LoVo (cell line): ENCODE results near the gene KCND2.
"Not testable (repeated sequence)": the region's sequence is repeated elsewhere in the genome, so short reads cannot be mapped to it uniquely, and the experiment has no call there.

Experiments used
- DNase-seq: peaks from one replicate; pipeline ENCODE4 v3.0.0-alpha.2; 2016; ENCODE audit warnings: low spot score

The KCND2 gene

DNA sequence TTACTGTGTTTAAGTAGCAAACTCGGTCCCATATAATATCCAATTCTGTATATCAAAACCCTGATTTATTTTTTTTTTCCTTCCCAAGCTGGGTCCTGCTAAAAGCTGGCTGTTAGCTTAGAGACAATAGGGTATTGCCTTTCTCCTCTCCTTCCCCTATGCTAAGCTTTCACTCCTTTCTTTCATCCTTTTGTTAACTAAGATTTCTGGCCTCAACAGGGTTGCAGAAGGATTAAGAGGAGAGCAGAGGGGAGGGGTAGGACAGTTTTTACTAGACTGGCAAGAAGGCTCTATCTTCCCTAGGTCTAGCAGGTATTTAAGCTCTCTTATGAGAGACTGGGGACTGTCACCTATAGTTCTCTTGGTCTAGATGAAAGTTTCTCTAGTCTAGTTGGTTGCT, 229.2 kb downstream of the KCND2 start:
- no peak for DNase-seq

DNA sequence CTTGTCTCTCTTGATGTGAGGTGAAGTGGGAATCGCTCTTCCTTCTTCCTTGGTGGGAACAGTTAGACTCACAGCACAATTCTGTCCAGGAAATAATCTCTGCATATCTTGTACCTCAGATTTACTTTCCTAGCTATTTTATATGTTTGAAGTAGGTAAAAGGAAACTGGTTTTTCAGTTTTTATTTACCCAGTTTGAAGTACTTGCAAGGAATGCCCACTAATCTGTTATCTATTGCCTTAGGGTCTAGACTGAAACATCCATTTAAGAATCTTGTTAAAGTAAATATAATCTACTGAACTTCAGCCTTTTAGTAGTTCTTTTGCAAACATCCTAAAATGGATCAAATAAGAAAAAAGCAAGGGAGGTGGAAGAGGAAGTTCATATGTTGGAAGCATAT, 229.8 kb downstream of the KCND2 start:
- DNase-seq: no peak

DNA sequence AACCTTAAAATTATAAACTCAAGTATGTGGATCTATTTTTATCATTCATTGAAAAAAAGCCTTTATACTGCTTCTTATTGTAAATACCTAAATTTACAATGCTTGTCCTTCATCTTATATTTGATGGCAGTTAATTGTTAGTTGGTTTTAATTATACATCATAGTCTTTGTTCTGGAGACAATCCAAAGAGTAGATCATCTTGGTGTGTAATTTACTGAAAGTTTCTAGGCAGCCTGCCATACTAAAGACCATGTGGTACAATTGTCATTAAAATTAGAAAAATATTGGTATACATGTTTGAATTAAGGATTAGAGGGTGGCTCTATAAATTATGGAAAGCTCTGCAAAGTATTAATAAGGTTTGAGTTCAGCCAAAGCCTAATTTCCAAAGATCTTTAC, 231.4 kb downstream of the KCND2 start:
- no peak for DNase-seq

DNA sequence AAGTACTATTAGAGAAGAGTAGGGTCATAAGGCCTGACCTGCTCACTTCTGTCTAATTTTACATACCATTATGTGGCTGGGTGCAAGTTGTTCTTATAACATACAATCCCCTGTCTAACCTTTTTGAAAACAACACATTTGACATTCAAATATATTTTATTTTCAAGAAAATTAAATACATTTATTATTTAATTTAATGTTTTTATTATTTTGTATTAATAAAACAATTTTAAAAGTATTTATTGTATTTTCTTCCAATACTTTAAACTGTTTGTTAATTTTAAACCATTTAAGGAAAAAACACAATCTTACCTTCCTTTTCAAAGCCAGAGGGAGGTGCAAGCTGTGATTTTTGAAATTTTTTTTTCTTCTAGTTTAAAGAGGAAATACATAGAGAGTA, 232.8 kb downstream of the KCND2 start:
- DNase-seq: no peak

DNA sequence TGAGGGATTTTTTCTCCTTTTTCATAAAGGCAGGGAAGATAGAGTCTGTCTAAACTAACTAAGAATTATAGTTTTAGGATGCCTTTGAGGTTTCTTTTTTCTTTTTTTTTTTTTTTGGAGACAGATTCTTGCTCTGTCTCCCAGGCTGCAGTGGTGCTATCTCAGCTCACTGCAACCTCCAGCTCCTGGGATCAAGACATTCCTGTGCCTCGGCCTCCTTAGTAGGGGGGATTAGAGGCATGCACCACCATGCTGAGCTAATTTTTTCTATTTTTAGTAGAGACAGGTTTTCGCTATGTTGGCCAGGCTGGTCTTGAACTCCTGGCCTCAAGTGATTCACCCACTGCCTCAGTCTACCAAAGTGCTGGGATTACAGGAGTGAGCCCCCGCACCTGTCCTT, 239.7 kb downstream of the KCND2 start:
- DNase-seq: no peak

DNA sequence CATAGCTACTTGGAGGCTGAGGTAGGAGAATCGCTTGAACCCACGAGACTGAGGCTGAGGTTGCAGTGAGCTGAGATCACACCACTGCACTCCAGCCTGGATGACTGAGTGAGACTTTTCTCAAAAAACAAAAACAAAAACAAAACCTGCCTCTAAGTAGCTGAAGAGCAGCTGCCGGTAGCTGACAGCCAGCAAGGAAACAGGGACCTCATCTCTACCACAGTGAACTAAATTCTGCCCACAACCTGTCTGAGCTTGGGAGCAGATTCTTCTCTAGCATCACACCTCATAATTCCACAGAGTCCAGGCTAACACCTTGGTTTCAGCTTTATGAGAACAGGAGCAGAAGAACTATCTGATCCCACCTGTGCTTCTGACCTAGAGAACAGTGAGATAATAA, 246.2 kb downstream of the KCND2 start:
- no peak for DNase-seq

DNA sequence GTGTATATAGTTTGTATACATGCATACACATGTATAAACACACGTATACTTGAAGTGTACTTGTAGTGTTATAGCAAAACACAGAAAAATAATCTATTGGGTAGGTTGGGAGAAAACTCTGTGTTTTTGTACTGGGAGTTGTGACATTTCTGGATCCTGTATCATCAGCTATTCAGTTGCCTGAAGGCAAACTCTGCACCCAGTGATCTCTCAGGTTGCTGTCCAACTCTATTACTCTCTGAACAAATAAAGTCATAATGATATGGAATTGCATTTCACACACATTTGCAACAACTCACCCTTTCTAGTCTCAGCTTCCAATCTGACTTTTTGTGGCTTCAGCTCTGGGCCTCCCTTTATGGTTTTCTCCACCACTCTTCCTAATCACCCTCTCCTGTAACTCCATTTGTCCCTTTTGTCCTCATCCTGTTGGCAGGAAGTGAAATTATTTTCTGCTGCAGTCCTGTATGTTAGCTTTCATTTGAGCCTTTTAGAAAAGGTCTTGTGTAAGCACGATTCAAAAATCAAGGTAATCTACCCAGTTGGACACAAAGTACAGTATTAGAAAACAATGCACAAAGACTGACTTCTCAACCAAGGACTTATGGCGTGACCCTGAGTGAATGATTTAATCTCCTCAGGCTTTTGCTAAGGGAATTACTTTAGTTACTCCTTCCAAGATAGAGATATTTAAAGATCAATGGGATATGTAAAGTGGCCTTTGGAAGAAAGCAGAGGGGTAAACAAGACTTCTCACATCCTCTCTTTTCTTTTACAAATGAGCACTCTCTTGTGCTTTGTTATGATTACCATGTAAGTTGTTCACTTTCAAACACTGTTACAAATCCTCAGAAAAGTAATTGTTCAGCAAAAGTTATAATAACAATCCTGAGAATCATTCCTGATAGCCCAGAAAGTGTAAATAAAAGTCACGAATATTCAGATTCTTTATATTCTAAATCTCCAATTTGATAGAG, 249.1 kb downstream of the KCND2 start:
- no peak for DNase-seq

DNA sequence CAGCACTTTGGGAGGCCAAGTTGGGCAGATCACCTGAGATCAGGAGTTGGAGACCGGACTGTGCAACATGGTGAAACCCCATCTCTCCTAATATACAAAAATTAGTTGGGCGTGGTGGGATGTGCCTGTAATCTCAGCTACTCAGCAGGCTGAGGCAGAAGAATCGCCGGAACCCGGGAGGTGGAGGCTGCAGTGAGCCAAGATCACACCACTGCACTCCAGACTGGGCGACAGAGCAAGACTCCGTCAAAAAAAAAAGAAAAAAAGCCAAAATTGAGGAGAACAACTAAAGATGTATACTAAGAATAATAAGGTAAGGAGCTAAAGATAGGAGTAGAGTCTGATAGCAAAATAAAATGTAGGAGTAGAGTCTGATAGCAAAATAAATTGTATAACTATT, 251.0 kb downstream of the KCND2 start:
- no peak for DNase-seq

DNA sequence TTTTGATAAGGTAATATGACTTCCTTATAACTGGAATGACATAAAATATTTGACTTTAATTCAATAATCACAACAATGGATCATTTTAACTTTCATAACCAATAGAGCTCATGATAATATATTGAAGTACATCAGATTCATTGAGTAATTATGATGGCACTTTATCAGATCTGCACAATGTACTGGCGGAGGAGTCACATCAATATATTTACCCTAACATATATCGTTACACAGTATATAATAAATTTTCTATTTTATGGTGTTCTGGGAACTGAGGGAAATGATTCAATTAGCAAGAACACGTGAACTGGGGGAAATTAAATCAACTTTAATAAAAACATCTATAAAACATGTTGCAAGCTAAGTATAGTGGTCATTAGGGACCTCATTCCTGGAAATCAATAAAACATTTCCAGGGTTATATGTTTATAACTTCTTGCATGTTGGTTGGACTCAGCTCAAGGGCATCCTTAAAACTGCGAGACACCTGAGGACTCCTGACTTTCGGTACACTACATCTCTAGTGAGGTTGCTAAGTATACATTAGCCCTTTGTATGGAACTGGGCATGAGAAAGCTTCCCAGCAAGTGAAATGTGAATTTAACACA, 254.0 kb downstream of the KCND2 start:
- DNase-seq: no peak

DNA sequence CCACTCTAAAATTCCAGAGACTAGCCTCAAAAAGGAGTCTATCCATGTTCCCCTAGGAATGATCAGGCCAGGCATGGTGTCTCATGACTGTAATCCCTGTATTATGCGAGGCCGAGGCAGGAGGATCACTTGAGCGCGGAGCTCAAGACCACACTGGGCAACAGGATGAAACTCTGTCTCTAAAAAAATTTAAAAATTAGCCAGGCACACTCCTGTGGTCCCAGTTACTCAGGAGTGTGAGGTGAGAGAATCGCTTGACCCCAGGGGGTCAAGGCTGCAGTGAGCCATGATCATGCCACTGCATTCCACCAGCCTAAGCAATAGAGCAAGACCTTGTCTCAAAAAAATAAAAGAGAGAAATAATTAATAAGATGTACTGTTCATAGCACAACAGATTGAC, 256.8 kb downstream of the KCND2 start:
- no peak for DNase-seq

DNA sequence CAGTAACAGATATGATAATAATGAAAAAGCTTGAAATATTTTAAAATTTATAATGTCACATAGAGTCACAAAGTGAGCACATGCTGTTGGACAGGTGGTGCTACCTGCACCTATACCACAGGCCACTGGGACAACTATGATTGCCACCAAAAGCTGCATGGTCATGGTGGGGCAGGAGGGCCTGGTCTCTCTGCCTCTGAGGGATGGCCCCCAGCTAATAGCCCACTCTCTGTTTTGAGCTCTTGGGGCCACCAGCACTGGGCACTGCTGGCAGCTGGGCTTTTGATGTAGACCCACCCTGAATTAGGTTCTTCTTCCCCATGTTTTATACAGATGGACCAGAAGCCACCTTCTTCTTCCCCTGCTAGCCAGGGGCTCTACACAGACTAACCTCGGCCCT, 265.4 kb downstream of the KCND2 start:
- no peak for DNase-seq

DNA sequence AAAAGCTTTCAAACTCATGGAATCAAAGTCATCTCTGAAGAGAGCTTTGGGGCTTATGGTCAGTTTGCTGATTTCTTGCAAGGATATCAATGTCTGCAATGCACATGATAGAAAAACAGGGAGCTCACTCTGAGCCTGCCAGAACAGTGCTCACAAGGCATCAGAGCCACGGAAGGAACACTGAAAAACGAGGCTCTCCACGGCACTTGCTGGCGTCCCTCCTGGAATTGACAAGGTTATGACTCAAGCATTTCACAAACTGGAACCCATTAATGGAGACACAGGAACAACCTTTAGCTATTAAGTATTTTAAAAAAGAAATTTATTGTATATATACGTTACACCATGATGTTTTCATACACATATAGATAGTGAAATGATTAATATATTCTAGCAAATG, 266.3 kb downstream of the KCND2 start:
- DNase-seq: no peak

DNA sequence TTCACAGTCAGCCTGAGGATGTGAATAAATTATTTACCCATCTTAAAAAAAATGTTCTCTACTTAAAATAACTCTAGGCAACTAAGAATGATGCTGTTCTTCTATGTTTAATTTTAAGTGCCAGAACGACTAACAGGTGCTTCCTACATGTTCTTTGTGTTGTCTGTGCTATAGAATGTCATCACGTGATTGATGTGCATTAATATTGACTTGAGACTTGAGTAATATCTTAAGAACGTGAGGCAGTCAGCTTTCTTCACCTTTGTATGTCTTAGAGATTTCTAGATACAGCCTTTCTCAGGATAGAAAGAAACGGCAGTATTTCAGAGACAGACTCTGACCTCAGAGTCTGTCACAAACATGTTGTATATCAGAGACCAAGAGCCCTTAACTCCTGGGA, 274.6 kb downstream of the KCND2 start:
- DNase-seq: no peak

DNA sequence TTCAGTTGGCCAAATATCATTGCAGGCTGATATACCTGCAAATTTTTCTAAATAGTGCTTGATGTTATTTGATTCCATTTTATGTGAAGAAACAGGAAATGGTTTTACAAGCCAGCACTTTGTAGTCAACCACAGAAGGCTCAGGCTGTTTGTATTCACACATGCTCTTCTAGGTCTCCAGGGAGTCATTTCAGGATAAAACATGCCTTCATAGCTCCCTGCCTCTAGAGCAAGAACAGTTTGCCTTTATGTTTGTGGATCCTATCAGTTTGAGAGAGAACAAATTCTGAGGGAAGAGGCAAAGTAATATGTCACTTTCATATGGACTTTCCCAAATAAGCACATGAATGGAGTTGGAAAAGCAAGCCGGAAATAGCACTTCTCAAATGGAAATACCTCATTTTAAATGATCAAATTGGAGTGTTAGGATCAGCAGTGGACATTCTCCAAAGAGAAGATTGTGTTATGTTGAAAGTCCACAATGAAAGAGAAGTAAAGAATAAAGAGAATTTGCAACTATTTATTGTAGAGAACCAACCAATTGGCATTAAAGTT, 277.6 kb downstream of the KCND2 start:
- no peak for DNase-seq

DNA sequence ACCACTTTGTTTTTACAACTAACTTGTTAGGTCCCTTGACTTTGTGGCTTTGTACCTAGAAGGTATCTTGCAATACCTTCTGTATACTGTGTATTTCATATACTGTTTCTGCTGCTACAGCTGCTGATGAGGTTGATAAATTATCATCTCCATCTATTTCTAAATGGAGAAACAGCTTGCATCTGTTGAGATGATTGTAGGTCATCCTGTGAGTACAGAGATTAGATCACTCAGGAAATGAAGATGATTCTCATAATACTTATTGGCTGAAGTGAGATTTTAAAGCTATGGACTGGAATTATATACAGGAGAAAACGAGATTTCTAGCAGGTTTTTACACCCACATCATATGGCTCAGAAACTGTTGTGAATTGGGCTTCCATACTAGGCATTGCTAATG, 280.5 kb downstream of the KCND2 start:
- DNase-seq: no peak

DNA sequence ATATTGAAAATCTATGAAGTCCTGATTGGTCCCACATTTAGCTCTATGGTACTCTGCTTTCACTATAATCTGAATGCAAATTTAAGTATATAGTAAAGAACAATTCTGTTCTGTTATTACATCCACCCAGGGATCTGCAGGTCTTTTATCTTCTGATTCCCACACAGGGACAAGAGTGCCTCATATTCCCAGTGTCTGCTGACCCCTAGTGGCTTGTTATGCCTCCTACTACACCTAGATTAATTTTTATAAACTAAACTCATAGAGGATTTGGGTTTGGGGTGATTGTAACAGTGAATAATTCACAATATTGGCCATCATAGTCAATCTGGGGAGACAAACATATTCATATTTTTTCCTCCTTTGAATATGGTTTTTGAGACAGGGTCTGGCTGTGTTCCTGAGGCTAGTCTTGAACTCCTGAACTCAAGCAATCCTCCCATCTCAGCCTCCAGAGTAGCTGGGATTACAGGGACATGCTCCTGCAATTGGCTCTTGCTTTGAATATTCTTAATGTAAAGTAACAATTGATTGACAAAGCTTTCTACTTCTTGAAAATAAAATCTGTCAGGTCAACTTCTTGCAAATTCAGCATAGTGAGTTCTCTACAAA, 282.1 kb downstream of the KCND2 start:
- peak; percentile 51 for DNase-seq

DNA sequence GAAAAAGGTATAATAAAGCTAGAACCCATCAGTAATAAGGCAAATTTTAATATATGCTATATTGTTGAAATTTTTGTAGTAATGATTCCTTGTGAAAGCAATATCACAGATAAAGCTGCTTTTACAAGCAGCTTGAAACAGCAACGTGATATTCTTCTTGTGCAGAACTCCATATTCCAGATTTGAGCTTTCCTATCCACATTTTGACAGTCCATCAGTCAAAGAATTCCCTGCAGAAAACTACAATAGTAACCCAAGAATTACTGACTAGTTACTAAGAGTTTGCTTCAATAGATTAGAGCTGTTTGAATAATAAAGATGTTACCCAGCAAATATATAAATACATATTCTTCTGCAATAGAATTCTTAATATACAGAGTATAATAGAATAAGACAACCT, 291.2 kb downstream of the KCND2 start:
- DNase-seq: no peak

DNA sequence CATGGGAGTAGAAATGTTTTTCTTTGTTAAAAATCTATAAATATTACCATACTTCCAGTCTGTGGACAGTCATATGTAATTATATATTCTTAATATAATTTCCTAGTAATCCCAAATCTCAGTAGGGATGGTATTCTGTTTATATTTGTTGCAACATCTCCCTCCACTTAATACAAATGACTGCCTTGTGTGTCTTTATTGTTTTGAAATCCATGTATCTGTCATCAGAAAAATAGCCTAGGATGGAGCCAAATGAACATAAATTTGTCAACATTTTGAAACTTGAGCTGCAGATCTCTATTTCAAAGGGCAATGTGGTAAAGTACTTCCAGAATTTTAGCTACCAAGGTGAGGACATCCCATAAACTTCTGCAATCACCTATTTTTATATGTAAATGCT, 294.2 kb downstream of the KCND2 start:
- no peak for DNase-seq

DNA sequence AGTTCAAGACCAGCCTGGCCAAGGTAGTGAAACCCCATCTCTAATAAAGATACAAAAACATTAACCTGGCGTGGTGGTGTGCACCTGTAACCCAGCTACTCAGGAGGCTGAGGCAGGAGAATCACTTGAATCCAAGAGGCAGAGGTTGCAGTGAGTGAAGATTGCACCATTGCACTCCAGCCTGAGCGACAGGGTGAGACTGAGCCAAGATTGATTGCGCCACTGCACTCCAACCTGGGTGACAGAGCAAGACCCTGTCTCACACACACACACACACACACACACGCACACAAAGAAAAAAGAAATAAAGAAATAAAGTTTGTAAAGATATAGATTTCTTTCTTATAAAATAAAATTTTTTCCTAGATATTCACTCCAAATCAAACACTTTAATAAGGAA, 305.7 kb downstream of the KCND2 start:
- not testable (repeated sequence) for DNase-seq

DNA sequence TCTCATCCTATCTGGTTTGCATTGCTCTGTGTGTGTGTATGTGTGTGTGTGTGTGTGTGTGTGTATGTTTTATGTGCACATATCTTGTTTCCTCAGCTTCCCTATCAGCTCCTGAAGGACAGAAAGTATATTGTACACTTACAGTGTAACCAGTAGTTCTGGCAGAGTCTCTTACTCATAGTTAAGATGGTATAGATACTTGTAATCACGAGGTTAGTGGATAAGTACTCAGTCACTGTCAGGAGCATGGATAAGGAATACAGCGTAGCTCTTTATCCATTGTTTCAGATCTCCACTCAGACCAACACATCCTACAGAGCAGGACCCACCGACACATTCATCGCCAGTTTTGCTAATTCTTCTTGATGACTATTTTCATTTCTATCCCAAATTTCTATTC, 309.9 kb downstream of the KCND2 start:
- no peak for DNase-seq

DNA sequence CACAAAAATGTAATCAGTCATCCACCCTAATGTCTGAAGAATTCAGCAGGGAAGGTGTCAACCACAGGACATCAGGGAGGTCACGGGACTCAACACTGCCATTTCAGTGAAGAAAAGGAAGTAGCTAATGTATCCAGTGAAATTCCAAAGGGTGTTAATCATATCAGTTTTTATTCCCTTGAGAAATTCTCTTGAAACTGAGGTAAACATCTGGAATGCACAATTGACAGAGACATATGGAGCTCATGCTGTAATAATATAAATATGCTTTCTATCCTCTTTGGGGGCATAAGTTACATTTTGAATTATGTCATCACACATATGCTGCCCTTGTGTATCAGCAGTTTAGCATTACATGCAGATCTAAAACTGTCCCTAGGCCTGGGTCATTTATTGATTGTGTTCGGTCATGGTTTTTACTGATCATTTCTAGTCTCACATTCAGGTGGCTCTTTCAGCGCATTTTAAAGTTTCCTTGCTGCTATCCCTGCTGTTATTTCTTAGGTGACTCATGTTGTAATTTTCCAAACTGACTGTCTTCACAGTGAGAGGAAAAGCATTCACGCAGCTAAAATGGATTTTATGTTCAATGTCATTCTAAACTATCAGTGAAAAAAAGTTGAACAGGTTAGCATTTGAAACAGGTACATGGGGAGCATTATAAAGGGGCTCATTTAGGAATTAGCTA, 311.1 kb downstream of the KCND2 start:
- peak; percentile 11 for DNase-seq

DNA sequence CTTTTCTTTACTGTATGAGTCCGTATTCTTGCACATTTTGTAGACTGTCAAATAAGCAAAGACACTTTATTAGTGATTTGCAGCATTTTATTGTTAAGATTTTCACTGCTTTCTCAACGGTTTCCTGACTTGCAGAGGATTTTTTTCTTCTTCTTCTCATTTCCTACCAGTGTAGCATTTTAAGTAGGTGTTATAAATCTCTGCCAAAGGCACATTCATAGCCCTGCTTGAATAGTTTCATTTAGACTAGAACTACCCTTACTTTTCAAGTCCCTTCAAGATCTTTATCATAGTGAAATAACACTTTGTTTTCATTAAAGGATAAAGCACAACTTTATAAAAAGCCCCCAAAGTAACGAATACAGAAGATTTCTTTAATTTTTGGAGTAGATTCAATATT, 313.6 kb downstream of the KCND2 start:
- no peak for DNase-seq
